MM.1S (cell line): Measurements from ENCODE around the gene DVL1.

Source experiments
- CTCF ChIP-seq: fragments of 300-600 bp; sonication (generic); IDR thresholded peaks from 2 replicates; pipeline ENCODE4 v1.5.1; 2016; ENCODE audit warnings: antibody characterized with exemption, low read length, mixed read lengths
- EZH2 ChIP-seq: fragments of 300-600 bp; sonication (generic); optimal IDR thresholded peaks from 2 replicates; pipeline ENCODE3; 2017; ENCODE audit warnings: low read depth, mild to moderate bottlenecking, antibody characterized with exemption, low read length, mixed read lengths

- TF ChIP-seq EZH2 (no peak), CTCF (no peak)
Measured at GRCh38 chr1:1295154-1295923, 53.9 kb downstream of the DVL1 start.
